Neural progenitor cell (in vitro differentiated cells): ENCODE measurements around the gene RGS1. TPM values are rescaled to one million over a fixed set of nuclear protein-coding genes. Genes with fewer than 3 reads are reported as not detected.

ENCODE experiments used
- DNase-seq: peaks from one replicate; pipeline ENCODE4 v3.0.0-alpha.2; 2016; ENCODE audit warnings: low spot score
- H2AFZ ChIP-seq: fragments of 200-600 bp; sonication (generic); replicated peaks from 2 replicates; pipeline ENCODE4 v1.6.1; 2016; ENCODE audit warnings: antibody characterized with exemption
- H3F3A ChIP-seq: fragments of 200-600 bp; sonication (generic); 2 replicates; pipeline ENCODE4 v1.6.1; 2016; ENCODE audit warnings: antibody characterized with exemption, low read depth
- H3K27ac ChIP-seq: fragments of 200-600 bp; sonication (generic); 2 replicates; pipeline ENCODE4 v1.5.1; 2016; ENCODE audit warnings: mild to moderate bottlenecking
- H3K27me3 ChIP-seq: fragments of 200-600 bp; sonication (generic); 2 replicates; pipeline ENCODE4 v1.6.1; 2016; ENCODE audit warnings: mild to moderate bottlenecking, moderate library complexity
- H3K36me3 ChIP-seq: fragments of 200-600 bp; sonication (generic); 2 replicates; pipeline ENCODE4 v1.5.1; 2016
- H3K4me1 ChIP-seq: fragments of 200-600 bp; sonication (generic); 2 replicates; pipeline ENCODE4 v1.6.1; 2016; ENCODE audit warnings: mixed run types
- H3K4me2 ChIP-seq: fragments of 200-600 bp; sonication (generic); 2 replicates; pipeline ENCODE4 v1.6.1; 2016
- H3K4me3 ChIP-seq: fragments of 200-600 bp; sonication (generic); 2 replicates; pipeline ENCODE4 v1.5.1; 2016
- H3K79me2 ChIP-seq: fragments of 200-600 bp; sonication (generic); 2 replicates; pipeline ENCODE4 v1.6.1; 2016; ENCODE audit warnings: low read depth
- H3K9ac ChIP-seq: fragments of 200-600 bp; sonication (generic); 2 replicates; pipeline ENCODE4 v1.6.1; 2016
- H3K9me3 ChIP-seq: fragments of 200-600 bp; sonication (generic); 2 replicates; pipeline ENCODE4 v1.5.1; 2016; ENCODE audit warnings: low read depth
- H4K20me1 ChIP-seq: fragments of 200-600 bp; sonication (generic); 2 replicates; pipeline ENCODE4 v1.6.1; 2016; ENCODE audit warnings: low read depth
- H3K27ac Mint-ChIP-seq: 3 replicates; pipeline ENCODE4 v1.8.0; 2021; ENCODE audit warnings: mixed read lengths
- H3K27me3 Mint-ChIP-seq: 2 replicates; pipeline ENCODE4 v1.8.0; 2022; ENCODE audit warnings: low read depth, mild to moderate bottlenecking, inconsistent platforms, moderate library complexity, mixed read lengths; ENCODE audit not compliant: insufficient read depth
- H3K36me3 Mint-ChIP-seq: 3 replicates; pipeline ENCODE4 v1.8.0; 2021; ENCODE audit warnings: mixed read lengths
- H3K4me1 Mint-ChIP-seq: 3 replicates; pipeline ENCODE4 v1.8.0; 2021; ENCODE audit warnings: mixed read lengths
- H3K4me3 Mint-ChIP-seq: 3 replicates; pipeline ENCODE4 v1.8.0; 2021; ENCODE audit warnings: mild to moderate bottlenecking, moderate library complexity, mixed read lengths
- H3K9me3 Mint-ChIP-seq: 3 replicates; pipeline ENCODE4 v1.8.0; 2020; ENCODE audit warnings: mixed read lengths
- EZH2 ChIP-seq: fragments of 200-600 bp; sonication (generic); IDR thresholded peaks from 2 replicates; pipeline ENCODE4 v1.6.1; 2017; ENCODE audit warnings: antibody characterized with exemption, mild to moderate bottlenecking, moderate library complexity
- EZH2phosphoT487 ChIP-seq: fragments of 200-600 bp; sonication (generic); IDR thresholded peaks from 2 replicates; pipeline ENCODE4 v1.6.1; 2017; ENCODE audit warnings: antibody characterized with exemption
- total RNA-seq: library from RNA; depleted of rRNA; stranded (reverse); fragments of >200 nt; gene quantifications from 2 replicates; pipeline ENCODE4 v1.2.3, GENCODE V29; 2015; ENCODE audit warnings: low replicate concordance
- TF ChIP-seq, protein P1 (sequence below): fragments of 200-600 bp; sonication (generic); IDR thresholded peaks from 2 replicates; pipeline ENCODE4 v1.5.1; 2017; ENCODE audit warnings: antibody characterized with exemption, mild to moderate bottlenecking

Gene RGS1
- total RNA-seq, 1 donor from 2014 or later, result not detected

DNA sequence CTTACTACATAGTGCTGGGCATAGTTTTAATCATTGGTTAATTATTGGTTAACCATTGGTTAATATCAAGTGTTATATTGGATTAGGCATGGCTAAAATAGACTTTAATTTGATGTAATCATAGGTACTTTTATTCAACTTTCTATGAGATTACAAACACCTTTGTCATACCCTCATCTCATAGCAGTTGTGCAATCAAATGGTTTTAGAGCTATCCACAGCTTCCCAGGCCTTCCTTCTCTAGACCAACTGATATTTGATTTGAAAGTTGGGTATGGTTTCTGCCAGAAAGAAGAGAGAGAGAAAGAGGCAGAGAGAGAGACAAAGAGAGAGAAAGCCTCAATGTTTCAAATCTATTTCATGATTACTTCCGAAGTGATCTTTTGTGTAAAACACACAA lies 9.6 kb upstream of the RGS1 start:
- H3K9me3 ChIP-seq, result no peaks in the 10 kb centered on the region
- no peaks in the 10 kb centered on the region for H4K20me1 ChIP-seq
- no peak overlapping the region for H3K27ac ChIP-seq
- H3K4me2 ChIP-seq, result no peak overlapping the region
- peaks cover 2% of the 10 kb centered on the region for H3K27me3 Mint-ChIP-seq
- H3K4me3 ChIP-seq, result no peak overlapping the region
- H3K9me3 Mint-ChIP-seq, result peaks cover 9% of the 10 kb centered on the region
- H3F3A ChIP-seq, result no peaks in the 10 kb centered on the region
- no peak overlapping the region for H3K9ac ChIP-seq
- H3K27ac Mint-ChIP-seq, result no peak overlapping the region
- no peak overlapping the region for H2AFZ ChIP-seq
- no peak overlapping the region for H3K4me3 Mint-ChIP-seq
- H3K36me3 Mint-ChIP-seq, result peaks cover 2% of the 10 kb centered on the region
- TF ChIP-seq EZH2 (no peak), EZH2phosphoT487 (no peak)
- TF ChIP-seq, protein P1, sequence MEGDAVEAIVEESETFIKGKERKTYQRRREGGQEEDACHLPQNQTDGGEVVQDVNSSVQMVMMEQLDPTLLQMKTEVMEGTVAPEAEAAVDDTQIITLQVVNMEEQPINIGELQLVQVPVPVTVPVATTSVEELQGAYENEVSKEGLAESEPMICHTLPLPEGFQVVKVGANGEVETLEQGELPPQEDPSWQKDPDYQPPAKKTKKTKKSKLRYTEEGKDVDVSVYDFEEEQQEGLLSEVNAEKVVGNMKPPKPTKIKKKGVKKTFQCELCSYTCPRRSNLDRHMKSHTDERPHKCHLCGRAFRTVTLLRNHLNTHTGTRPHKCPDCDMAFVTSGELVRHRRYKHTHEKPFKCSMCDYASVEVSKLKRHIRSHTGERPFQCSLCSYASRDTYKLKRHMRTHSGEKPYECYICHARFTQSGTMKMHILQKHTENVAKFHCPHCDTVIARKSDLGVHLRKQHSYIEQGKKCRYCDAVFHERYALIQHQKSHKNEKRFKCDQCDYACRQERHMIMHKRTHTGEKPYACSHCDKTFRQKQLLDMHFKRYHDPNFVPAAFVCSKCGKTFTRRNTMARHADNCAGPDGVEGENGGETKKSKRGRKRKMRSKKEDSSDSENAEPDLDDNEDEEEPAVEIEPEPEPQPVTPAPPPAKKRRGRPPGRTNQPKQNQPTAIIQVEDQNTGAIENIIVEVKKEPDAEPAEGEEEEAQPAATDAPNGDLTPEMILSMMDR, result no peak
- no peaks in the 10 kb centered on the region for H3K79me2 ChIP-seq
- no peaks in the 10 kb centered on the region for H3K36me3 ChIP-seq
- no peaks in the 10 kb centered on the region for H3K4me1 ChIP-seq
- no peaks in the 10 kb centered on the region for H3K27me3 ChIP-seq
- peaks cover 43% of the 10 kb centered on the region for H3K4me1 Mint-ChIP-seq
- no peak for DNase-seq

- Histone ChIP-seq H3K27me3 (no peaks in the 10 kb centered on the region), H4K20me1 (no peaks in the 10 kb centered on the region), H3K4me3 (no peak overlapping the region), H3K9ac (no peak overlapping the region), H3K27ac (no peak overlapping the region), H3F3A (no peaks in the 10 kb centered on the region), H3K36me3 (no peaks in the 10 kb centered on the region), H3K79me2 (no peaks in the 10 kb centered on the region), H2AFZ (no peak overlapping the region), H3K4me2 (no peak overlapping the region), H3K4me1 (no peaks in the 10 kb centered on the region), H3K9me3 (no peaks in the 10 kb centered on the region)
- peaks cover 2% of the 10 kb centered on the region for H3K27me3 Mint-ChIP-seq
- H3K27ac Mint-ChIP-seq, result peak overlapping the region; percentile 61
- peaks cover 2% of the 10 kb centered on the region for H3K36me3 Mint-ChIP-seq
- peaks cover 13% of the 10 kb centered on the region for H3K9me3 Mint-ChIP-seq
- TF ChIP-seq EZH2phosphoT487 (no peak), EZH2 (no peak)
- DNase-seq, result no peak
- H3K4me3 Mint-ChIP-seq, result no peak overlapping the region
- H3K4me1 Mint-ChIP-seq, result peaks cover 43% of the 10 kb centered on the region
Measured at GRCh38 chr1:192566657-192567056, 8.9 kb upstream of the RGS1 start.

GRCh38 chr1:192568063-192568462 lies 7.5 kb upstream of the RGS1 start:
- no peak for DNase-seq
- H3K9ac ChIP-seq, result no peak overlapping the region
- no peaks in the 10 kb centered on the region for H4K20me1 ChIP-seq
- Mint-ChIP-seq H3K27me3 (peaks cover 2% of the 10 kb centered on the region), H3K9me3 (peaks cover 13% of the 10 kb centered on the region), H3K4me3 (no peak overlapping the region), H3K36me3 (peaks cover 2% of the 10 kb centered on the region), H3K4me1 (peaks cover 38% of the 10 kb centered on the region), H3K27ac (peak overlapping the region; percentile 91)
- H3K4me3 ChIP-seq, result no peak overlapping the region
- no peak overlapping the region for H3K4me2 ChIP-seq
- peak overlapping the region; percentile 26 for H2AFZ ChIP-seq
- no peaks in the 10 kb centered on the region for H3K36me3 ChIP-seq
- TF ChIP-seq, protein P1, result no peak
- TF ChIP-seq EZH2phosphoT487 (no peak), EZH2 (no peak)
- no peaks in the 10 kb centered on the region for H3K27me3 ChIP-seq
- H3K27ac ChIP-seq, result no peak overlapping the region
- H3K9me3 ChIP-seq, result no peaks in the 10 kb centered on the region
- no peaks in the 10 kb centered on the region for H3F3A ChIP-seq
- H3K79me2 ChIP-seq, result no peaks in the 10 kb centered on the region
- H3K4me1 ChIP-seq, result no peaks in the 10 kb centered on the region

- H3K4me3 ChIP-seq, result no peak overlapping the region
- no peak overlapping the region for H3K27ac ChIP-seq
- no peaks in the 10 kb centered on the region for H3K79me2 ChIP-seq
- Mint-ChIP-seq H3K36me3 (no peaks in the 10 kb centered on the region), H3K4me3 (no peak overlapping the region), H3K4me1 (peaks cover 25% of the 10 kb centered on the region), H3K27me3 (no peaks in the 10 kb centered on the region), H3K9me3 (peaks cover 10% of the 10 kb centered on the region), H3K27ac (no peak overlapping the region)
- H3F3A ChIP-seq, result no peaks in the 10 kb centered on the region
- H3K27me3 ChIP-seq, result no peaks in the 10 kb centered on the region
- H3K4me2 ChIP-seq, result no peak overlapping the region
- no peaks in the 10 kb centered on the region for H4K20me1 ChIP-seq
- H3K36me3 ChIP-seq, result no peaks in the 10 kb centered on the region
- no peak overlapping the region for H2AFZ ChIP-seq
- no peak overlapping the region for H3K9ac ChIP-seq
- no peaks in the 10 kb centered on the region for H3K9me3 ChIP-seq
- no peak for DNase-seq
- TF ChIP-seq EZH2 (no peak), EZH2phosphoT487 (no peak)
- TF ChIP-seq, protein P1, result no peak
- no peaks in the 10 kb centered on the region for H3K4me1 ChIP-seq
Measured at GRCh38 chr1:192571668-192572067, 3.9 kb upstream of the RGS1 start.
